ENCODE measurements around the gene SHOC1.

Gene SHOC1

GRCh38 chr9:111762556-111762955 is 32.2 kb downstream of the SHOC1 start:
- H3K36me3 ChIP-seq (ENCODE audit: insufficient read depth, low read length) = no peaks in the 10 kb centered on the region
- no peak overlapping the region for H3K27ac ChIP-seq (ENCODE audit: low read depth, low read length)
- no peaks in the 10 kb centered on the region for H3K9me3 ChIP-seq (ENCODE audit: low read length)
- H3K4me1 ChIP-seq (ENCODE audit: insufficient read depth, low read length) = no peaks in the 10 kb centered on the region
- H3K27me3 ChIP-seq (ENCODE audit: control insufficient read depth in 1 of 2, insufficient read depth in 2 of 2, low read length in 2 of 2) = no peaks in the 10 kb centered on the region
- no peak overlapping the region for H3K4me3 ChIP-seq (ENCODE audit: low read depth in 1 of 2, low read length in 2 of 2)
- H3K9ac ChIP-seq (ENCODE audit: low read length) = no peak overlapping the region

- H3K27me3 ChIP-seq (ENCODE audit: control insufficient read depth in 1 of 2, insufficient read depth in 2 of 2, low read length in 2 of 2) = no peaks in the 10 kb centered on the region
- H3K4me1 ChIP-seq (ENCODE audit: insufficient read depth, low read length) = no peaks in the 10 kb centered on the region
- no peaks in the 10 kb centered on the region for H3K9me3 ChIP-seq (ENCODE audit: low read length)
- H3K36me3 ChIP-seq (ENCODE audit: insufficient read depth, low read length) = no peaks in the 10 kb centered on the region
- H3K27ac ChIP-seq (ENCODE audit: low read depth, low read length) = no peak overlapping the region
- no peak overlapping the region for H3K4me3 ChIP-seq (ENCODE audit: low read depth in 1 of 2, low read length in 2 of 2)
- H3K9ac ChIP-seq (ENCODE audit: low read length) = no peak overlapping the region
Measured at GRCh38 chr9:111759762-111760639, 34.7 kb downstream of the SHOC1 start.

GRCh38 chr9:111754800-111755199 is 39.9 kb downstream of the SHOC1 start:
- no peaks in the 10 kb centered on the region for H3K27me3 ChIP-seq (ENCODE audit: control insufficient read depth in 1 of 2, insufficient read depth in 2 of 2, low read length in 2 of 2)

GRCh38 chr9:111752455-111752854 is 42.3 kb downstream of the SHOC1 start:
- Histone ChIP-seq H3K27me3 (ENCODE audit: control insufficient read depth in 1 of 2, insufficient read depth in 2 of 2, low read length in 2 of 2) (no peaks in the 10 kb centered on the region), H3K9ac (ENCODE audit: low read length) (no peak overlapping the region), H3K9me3 (ENCODE audit: low read length) (peaks cover 3% of the 10 kb centered on the region), H3K36me3 (ENCODE audit: insufficient read depth, low read length) (no peaks in the 10 kb centered on the region), H3K4me1 (ENCODE audit: insufficient read depth, low read length) (no peaks in the 10 kb centered on the region), H3K4me3 (ENCODE audit: low read depth in 1 of 2, low read length in 2 of 2) (no peak overlapping the region), H3K27ac (ENCODE audit: low read depth, low read length) (no peak overlapping the region)

More at GRCh38 chr9:111754800-111755199, 39.9 kb downstream of the SHOC1 start:
- Histone ChIP-seq H3K36me3 (ENCODE audit: insufficient read depth, low read length) (no peaks in the 10 kb centered on the region), H3K9ac (ENCODE audit: low read length) (no peak overlapping the region), H3K4me3 (ENCODE audit: low read depth in 1 of 2, low read length in 2 of 2) (no peak overlapping the region), H3K27ac (ENCODE audit: low read depth, low read length) (no peak overlapping the region), H3K4me1 (ENCODE audit: insufficient read depth, low read length) (no peaks in the 10 kb centered on the region), H3K9me3 (ENCODE audit: low read length) (peaks cover 3% of the 10 kb centered on the region)

Data from muscle layer of colon (tissue), 2 donors.